Bronchial epithelial cell (primary cell): ENCODE results near the gene ACSM2A. TPM values are rescaled to one million over a fixed set of nuclear protein-coding genes. Genes with fewer than 3 reads are reported as not detected.
"Not testable (repeated sequence)": the region's sequence is repeated elsewhere in the genome, so short reads cannot be mapped to it uniquely, and the experiment has no call there.

ENCODE experiments used
- DNase-seq: peaks from one replicate; pipeline ENCODE4 v3.0.0-alpha.2; 2010; ENCODE audit warnings: low read depth
- FAIRE-seq: peaks from 2 replicates; lab custom pipeline; 2011; peaks lifted over from hg19 to GRCh38; lab: Jason Lieb, UNC
- H3K27me3 ChIP-seq: 2 replicates; pipeline ENCODE4 v1.5.1; 2011; ENCODE audit warnings: low read length; ENCODE audit not compliant: control insufficient read depth, insufficient read depth
- H3K36me3 ChIP-seq: 2 replicates; pipeline ENCODE4 v1.5.1; 2011; ENCODE audit warnings: low read length; ENCODE audit not compliant: control insufficient read depth, insufficient read depth
- H3K4me3 ChIP-seq: 2 replicates; pipeline ENCODE4 v1.5.1; 2011; ENCODE audit warnings: mild to moderate bottlenecking, low read depth, low read length, control low read depth
- CTCF ChIP-seq: IDR thresholded peaks from 2 replicates; pipeline ENCODE4 v1.5.1; 2011; ENCODE audit warnings: mild to moderate bottlenecking, moderate library complexity, low read length, control low read depth, inconsistent platforms; ENCODE audit not compliant: insufficient read depth, severe bottlenecking
- total RNA-seq: library from RNA; depleted of rRNA; stranded (reverse); fragments of >200 nt; gene quantifications from 2 replicates; pipeline ENCODE4 v1.2.1, GENCODE V29; 2014

The ACSM2A gene
- total RNA-seq, 1 donor from 2014 or later = not detected

- H3K4me3 ChIP-seq = no peak overlapping the region
- DNase-seq (no peak), FAIRE-seq (no peak)
These were observed 33.4 kb downstream of the ACSM2A start for GRCh38 chr16:20484726-20485125.

GRCh38 chr16:20485408-20485807, 34.1 kb downstream of the ACSM2A start:
- Histone ChIP-seq H3K36me3 (no peaks in the 10 kb centered on the region), H3K4me3 (no peak overlapping the region), H3K27me3 (no peaks in the 10 kb centered on the region)
- no peak for TF ChIP-seq CTCF
- FAIRE-seq (no peak), DNase-seq (no peak)

More at GRCh38 chr16:20484726-20485125, 33.4 kb downstream of the ACSM2A start:
- no peaks in the 10 kb centered on the region for H3K36me3 ChIP-seq
- TF ChIP-seq CTCF = no peak
- H3K27me3 ChIP-seq = no peaks in the 10 kb centered on the region

- FAIRE-seq = peak; percentile 36
- H3K27me3 ChIP-seq = not testable (repeated sequence)
These were observed 39.7 kb downstream of the ACSM2A start for GRCh38 chr16:20490994-20491393.

GRCh38 chr16:20491448-20491847, 40.1 kb downstream of the ACSM2A start:
- peak; percentile 77 for FAIRE-seq
- not testable (repeated sequence) for H3K27me3 ChIP-seq, H3K4me3 ChIP-seq, DNase-seq, H3K36me3 ChIP-seq

More at GRCh38 chr16:20490994-20491393, 39.7 kb downstream of the ACSM2A start:
- H3K4me3 ChIP-seq, H3K36me3 ChIP-seq, DNase-seq: not testable (repeated sequence)

GRCh38 chr16:20504418-20504817, 53.1 kb downstream of the ACSM2A start:
- TF ChIP-seq CTCF = no peak

GRCh38 chr16:20507280-20507679, 56.0 kb downstream of the ACSM2A start:
- Histone ChIP-seq H3K36me3 (no peaks in the 10 kb centered on the region), H3K4me3 (no peak overlapping the region), H3K27me3 (no peaks in the 10 kb centered on the region)
- TF ChIP-seq CTCF = no peak
- DNase-seq (no peak), FAIRE-seq (no peak)

More at GRCh38 chr16:20504418-20504817, 53.1 kb downstream of the ACSM2A start:
- DNase-seq = no peak
- Histone ChIP-seq H3K36me3 (no peaks in the 10 kb centered on the region), H3K4me3 (no peak overlapping the region), H3K27me3 (no peaks in the 10 kb centered on the region)
- FAIRE-seq = no peak

- H3K27me3 ChIP-seq = no peaks in the 10 kb centered on the region
- no peaks in the 10 kb centered on the region for H3K36me3 ChIP-seq
- no peak for FAIRE-seq
- no peak for DNase-seq
- no peak for TF ChIP-seq CTCF
- H3K4me3 ChIP-seq = no peak overlapping the region
These were observed 59.0 kb downstream of the ACSM2A start for GRCh38 chr16:20510323-20510722.
